ENCODE results near the gene PRG3. TPM values are rescaled to one million over a fixed set of nuclear protein-coding genes. Genes with fewer than 3 reads are reported as not detected.
A peak's percentile ranks its signal among the peaks of the same experiment; 100 is the strongest.

The PRG3 gene
- polyA plus RNA-seq, 6 donors from 2014 or later = not detected

DNA sequence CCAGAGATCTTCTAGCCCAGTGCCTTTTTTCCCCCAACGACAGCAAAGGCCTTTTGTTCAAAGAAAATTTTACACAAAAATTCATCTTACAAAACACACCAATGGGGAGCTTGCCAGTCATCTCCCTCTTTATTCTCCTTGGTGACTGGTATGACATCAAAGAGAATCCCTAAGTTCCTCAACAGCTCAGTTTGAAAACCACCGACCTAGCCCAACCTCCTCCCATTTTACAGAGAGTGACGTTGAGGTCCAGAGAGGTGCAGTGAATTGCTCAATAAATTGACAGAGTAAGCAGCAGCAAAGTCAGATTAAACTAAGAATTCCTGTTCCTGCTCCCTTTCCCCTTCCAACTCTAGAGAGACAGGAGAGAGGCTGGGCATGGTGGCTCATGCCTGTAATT is 38.2 kb upstream of the PRG3 start:
- Mint-ChIP-seq H3K4me1 (peaks cover 5 to 6% (median 5%) of the 10 kb centered on the region in 3 donors), H3K27ac (peak overlapping the region in 1 of 6 donors; percentile 37), H3K27me3 (no peaks in the 10 kb centered on the region), H3K4me3 (no peak overlapping the region), H3K9me3 (peaks cover 0 to 2% (median 0%) of the 10 kb centered on the region in 7 donors), H3K36me3 (peaks cover 9 to 33% of the 10 kb centered on the region in 2 donors)
- ATAC-seq (ENCODE audit: low read depth in 2 of 2) = no peak
- no peak for DNase-seq

DNA sequence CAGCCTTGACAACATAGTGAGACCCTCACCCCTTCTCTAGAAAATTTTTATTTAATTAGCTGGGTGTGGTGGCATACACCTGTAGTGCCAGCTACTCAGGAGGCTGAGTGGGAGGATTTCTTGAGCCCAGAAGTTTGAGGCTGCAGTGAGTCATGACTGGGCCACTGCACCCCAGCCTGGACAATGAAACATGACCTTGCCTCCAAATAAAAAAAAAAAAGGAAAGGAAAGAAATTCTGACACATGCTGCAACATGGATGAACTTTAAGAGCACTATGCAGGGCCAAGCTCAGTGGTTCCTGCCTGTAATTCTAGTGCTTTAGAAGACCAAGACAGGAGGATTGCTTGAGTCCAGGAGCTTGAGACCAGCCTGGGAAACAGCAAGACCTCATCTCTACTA is 37.2 kb upstream of the PRG3 start:
- Mint-ChIP-seq H3K4me3 (no peak overlapping the region), H3K27me3 (no peaks in the 10 kb centered on the region), H3K36me3 (peaks cover 18 to 43% of the 10 kb centered on the region in 2 donors), H3K27ac (no peak overlapping the region), H3K9me3 (peaks cover 0 to 2% (median 0%) of the 10 kb centered on the region in 7 donors), H3K4me1 (no peaks in the 10 kb centered on the region)
- ATAC-seq (ENCODE audit: low read depth in 2 of 2) = no peak
- DNase-seq = no peak

DNA sequence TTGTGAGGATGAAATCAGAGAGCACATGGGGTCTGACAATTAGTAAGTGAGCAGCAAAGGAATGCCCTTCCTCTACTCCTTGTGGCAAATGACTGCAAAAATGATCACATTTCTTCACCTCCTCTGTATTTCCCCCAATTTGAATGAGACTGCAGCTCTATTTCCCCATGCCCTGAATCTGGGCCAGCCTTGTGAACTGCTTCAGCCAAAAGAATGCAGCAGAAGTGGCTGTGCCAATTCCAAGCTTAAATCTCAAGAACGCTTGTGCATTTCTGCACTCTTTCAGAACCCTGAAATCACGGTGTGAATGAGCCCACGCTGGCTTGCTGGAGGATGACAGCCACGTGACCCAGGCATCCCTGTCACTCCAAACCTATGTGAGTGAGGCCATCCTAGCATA is 36.1 kb upstream of the PRG3 start:
- DNase-seq (no peak), ATAC-seq (ENCODE audit: low read depth in 2 of 2) (no peak)
- H3K27ac Mint-ChIP-seq = no peak overlapping the region
- no peaks in the 10 kb centered on the region for H3K27me3 Mint-ChIP-seq
- H3K9me3 Mint-ChIP-seq = peaks cover 0 to 2% (median 0%) of the 10 kb centered on the region in 7 donors
- H3K4me3 Mint-ChIP-seq = no peak overlapping the region
- H3K4me1 Mint-ChIP-seq = no peaks in the 10 kb centered on the region
- H3K36me3 Mint-ChIP-seq = peaks cover 16 to 49% of the 10 kb centered on the region in 2 donors

DNA sequence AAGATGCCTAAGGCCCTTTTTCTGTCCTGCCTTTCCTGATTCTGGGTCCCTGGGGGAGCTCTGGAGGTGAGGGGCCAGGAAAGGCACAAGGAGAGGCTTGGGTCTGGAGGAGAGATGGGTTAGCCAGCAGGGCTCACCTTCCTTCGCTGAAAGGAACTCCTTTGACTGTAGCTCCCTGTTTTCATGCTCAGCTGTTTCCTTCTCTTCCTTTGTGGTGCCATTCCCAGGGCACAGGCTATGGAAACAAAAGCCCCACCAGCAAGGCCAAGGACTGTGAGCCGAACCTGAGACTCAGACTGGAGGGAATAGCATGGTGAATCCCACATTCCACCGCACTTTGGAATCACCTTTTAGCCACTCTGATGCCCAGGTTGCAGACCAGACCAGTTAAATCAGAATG is 35.5 kb upstream of the PRG3 start:
- Mint-ChIP-seq H3K4me1 (no peaks in the 10 kb centered on the region), H3K27me3 (no peaks in the 10 kb centered on the region), H3K36me3 (peaks cover 16 to 49% of the 10 kb centered on the region in 2 donors), H3K27ac (peak overlapping the region in 1 of 6 donors; percentile 9), H3K4me3 (no peak overlapping the region), H3K9me3 (peaks cover 0 to 2% (median 0%) of the 10 kb centered on the region in 7 donors)
- ATAC-seq (ENCODE audit: low read depth in 2 of 2) (no peak), DNase-seq (no peak)

DNA sequence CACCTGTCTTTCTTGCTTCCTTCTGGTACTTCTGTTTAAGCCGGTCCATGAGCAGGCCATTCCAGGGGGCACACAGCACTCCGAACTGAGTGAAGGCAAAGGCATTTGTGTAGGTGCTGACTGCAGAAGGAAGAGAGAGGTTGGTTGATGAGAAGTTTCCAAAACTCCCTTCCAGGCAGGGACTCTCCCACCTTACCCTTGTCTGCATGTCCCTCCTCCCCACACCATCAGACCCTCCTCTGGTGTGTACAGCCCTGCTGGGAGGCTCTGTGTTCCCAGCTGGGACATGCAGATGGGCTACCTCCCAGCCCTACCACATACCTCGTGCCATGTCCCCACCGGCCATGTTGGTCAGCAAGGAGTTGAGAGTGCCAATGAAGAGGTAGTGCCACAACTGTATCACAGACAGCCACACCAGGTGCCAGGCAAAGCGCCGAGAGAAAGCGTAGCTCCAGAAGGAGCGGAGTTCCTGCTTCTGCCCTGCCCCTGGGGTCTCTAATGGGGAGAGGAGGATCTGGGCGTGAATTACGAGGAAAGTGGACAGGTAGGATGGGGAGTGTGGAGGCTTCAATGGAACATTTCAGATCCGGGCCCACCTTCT is 33.8 kb upstream of the PRG3 start:
- peak overlapping the region in 1 of 6 donors; percentile 44 for H3K27ac Mint-ChIP-seq
- no peak overlapping the region for H3K4me3 Mint-ChIP-seq
- H3K36me3 Mint-ChIP-seq = peaks cover 27 to 61% of the 10 kb centered on the region in 2 donors
- H3K4me1 Mint-ChIP-seq = no peaks in the 10 kb centered on the region
- H3K9me3 Mint-ChIP-seq = peaks cover 0 to 3% (median 1%) of the 10 kb centered on the region in 7 donors
- ATAC-seq (ENCODE audit: low read depth in 2 of 2) (no peak), DNase-seq (no peak)
- H3K27me3 Mint-ChIP-seq = no peaks in the 10 kb centered on the region

DNA sequence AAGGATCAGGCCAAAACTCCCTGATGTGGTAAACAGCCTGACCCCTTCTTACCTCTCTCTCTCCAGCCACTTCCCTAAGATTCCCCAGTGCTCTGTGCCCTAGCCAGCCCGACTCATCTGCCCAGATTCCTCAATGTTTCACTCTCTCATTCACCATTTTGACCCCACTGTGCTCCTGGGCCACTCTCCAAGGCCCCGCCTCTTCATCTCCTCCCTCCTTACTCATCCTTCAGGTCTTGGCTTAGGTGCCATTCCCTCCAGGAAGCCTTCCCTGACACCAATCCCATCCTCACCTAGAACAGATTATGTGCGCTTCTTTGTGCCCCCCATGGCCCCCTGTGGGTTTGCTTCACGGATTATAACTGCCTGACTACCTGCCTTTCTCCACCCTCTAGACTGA is 32.7 kb upstream of the PRG3 start:
- Mint-ChIP-seq H3K27me3 (no peaks in the 10 kb centered on the region), H3K27ac (peak overlapping the region in 1 of 6 donors; percentile 85), H3K9me3 (peaks cover 0 to 3% (median 1%) of the 10 kb centered on the region in 7 donors), H3K4me3 (peak overlapping the region in 1 of 8 donors; percentile 9), H3K36me3 (peaks cover 27 to 62% of the 10 kb centered on the region in 2 donors), H3K4me1 (no peaks in the 10 kb centered on the region)
- DNase-seq (no peak), ATAC-seq (ENCODE audit: low read depth in 2 of 2) (no peak)

DNA sequence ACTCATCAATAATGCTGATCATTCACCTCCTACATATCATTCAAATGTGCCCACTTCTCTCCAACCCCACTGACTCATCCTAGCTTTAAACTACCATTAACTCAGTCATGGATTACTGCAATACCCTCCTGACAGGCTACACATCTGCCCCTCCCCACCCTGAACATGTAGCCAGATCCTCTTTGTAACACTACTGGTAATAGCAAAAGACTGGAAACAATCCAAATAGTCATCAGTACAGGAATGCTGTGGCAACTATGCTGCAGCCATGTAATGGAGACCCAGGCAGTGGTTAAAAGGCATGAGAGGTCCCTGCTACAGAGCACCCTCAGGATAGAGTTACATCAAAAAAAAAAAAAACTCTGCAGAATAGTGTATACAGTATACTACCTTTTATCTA is 29.3 kb upstream of the PRG3 start:
- Mint-ChIP-seq H3K4me1 (peaks cover 0 to 5% (median 3%) of the 10 kb centered on the region in 3 donors), H3K27ac (peak overlapping the region in 1 of 6 donors; percentile 49), H3K4me3 (no peak overlapping the region), H3K9me3 (peaks cover 0 to 3% (median 0%) of the 10 kb centered on the region in 7 donors), H3K27me3 (no peaks in the 10 kb centered on the region), H3K36me3 (peaks cover 34 to 49% of the 10 kb centered on the region in 2 donors)
- no peak for ATAC-seq (ENCODE audit: low read depth in 2 of 2)
- no peak for DNase-seq

DNA sequence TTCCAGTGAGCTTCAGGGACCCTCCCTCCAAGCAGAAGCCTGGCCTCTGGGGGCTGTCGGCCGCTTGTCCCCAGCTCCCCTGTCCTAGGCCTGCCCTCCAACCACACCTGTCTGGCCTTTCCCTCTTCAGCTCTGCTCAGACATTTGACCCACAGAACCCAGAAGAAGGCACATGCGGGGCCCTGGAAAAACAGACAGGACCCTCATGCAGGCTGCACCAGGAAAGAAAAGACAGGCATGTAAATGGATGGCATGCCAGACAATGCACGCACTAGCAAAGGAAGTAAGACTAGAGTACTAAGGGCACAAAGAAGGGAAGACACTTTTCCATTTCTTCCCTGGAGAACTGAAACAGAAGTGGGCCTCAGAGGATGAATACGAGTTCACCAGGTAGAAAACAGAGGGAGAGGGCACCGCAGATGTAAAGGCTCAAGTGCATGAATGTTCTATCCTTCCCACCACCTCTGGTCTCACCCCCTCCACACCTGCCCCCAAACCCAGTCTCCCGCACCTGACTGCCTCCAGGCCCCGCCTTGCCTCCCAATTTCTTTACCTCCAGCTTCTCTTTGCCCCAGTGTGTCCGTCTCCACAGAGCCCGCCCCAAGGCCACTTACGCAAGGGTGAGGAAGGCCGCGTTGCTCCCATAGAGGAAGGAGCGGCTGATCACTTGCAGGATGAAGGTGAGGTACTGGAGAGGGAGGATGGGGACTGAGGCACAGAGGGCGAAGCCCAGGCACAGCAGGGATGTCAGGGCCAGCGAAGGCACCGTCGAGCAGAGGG is 28.6 kb upstream of the PRG3 start:
- peak overlapping the region in 1 of 8 donors; percentile 33 for H3K4me3 Mint-ChIP-seq
- peaks cover 0 to 3% (median 0%) of the 10 kb centered on the region in 7 donors for H3K9me3 Mint-ChIP-seq
- H3K27me3 Mint-ChIP-seq = no peaks in the 10 kb centered on the region
- DNase-seq (no peak), ATAC-seq (ENCODE audit: low read depth in 2 of 2) (no peak)
- peaks cover 0 to 5% (median 3%) of the 10 kb centered on the region in 3 donors for H3K4me1 Mint-ChIP-seq
- H3K27ac Mint-ChIP-seq = peak overlapping the region in 1 of 6 donors; percentile 61
- peaks cover 34 to 41% of the 10 kb centered on the region in 2 donors for H3K36me3 Mint-ChIP-seq

DNA sequence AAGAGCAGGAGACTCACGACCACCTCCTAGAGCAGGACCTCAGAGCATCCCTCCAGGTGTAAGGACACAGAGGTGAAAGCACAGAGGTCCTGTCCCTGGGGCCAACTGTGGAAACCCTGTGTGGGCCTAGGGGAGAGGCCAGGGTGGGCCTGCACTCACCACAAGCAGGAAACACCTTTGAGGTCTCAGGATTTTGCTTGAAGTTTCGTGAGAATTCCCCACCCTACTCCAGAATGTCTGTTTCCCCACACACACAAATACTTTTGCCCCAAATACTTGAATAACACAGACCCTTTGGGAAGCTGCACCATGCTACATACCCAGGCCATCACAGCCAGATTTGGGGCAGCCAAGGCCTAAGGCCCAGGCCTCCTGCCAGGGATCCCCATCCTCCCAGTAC is 27.8 kb upstream of the PRG3 start:
- DNase-seq = no peak
- H3K4me1 Mint-ChIP-seq = peaks cover 2 to 5% (median 4%) of the 10 kb centered on the region in 3 donors
- H3K27me3 Mint-ChIP-seq = no peaks in the 10 kb centered on the region
- no peak overlapping the region for H3K4me3 Mint-ChIP-seq
- H3K9me3 Mint-ChIP-seq = peaks cover 0 to 3% (median 0%) of the 10 kb centered on the region in 7 donors
- ATAC-seq (ENCODE audit: low read depth in 2 of 2) = no peak
- H3K27ac Mint-ChIP-seq = no peak overlapping the region
- peaks cover 31 to 35% of the 10 kb centered on the region in 2 donors for H3K36me3 Mint-ChIP-seq

DNA sequence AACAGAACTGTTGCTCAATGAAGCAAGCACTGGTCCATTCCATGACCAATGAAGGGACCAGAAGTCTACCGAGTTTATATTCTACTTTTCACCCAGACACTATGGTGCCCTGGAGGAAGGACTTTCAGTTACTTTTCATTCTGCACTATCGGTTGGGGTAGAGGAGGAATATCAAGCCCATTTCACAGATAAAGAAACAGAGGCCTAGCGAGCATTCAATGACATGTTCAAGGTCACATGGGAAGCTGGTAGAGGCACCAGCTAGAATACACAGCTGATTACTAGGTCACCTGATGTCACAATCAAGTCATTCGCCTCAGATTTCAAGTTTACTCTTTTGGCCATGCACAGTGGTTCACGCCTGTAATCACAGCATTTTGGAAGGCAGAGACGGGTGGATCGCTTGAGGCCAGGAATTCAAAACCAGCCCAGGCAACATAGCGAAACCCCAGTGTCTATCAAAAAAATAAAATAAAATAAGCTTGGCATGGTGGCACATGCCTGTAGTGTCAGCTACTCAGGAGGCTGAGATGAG is 27.1 kb upstream of the PRG3 start:
- no peak overlapping the region for H3K4me3 Mint-ChIP-seq
- peaks cover 23 to 27% of the 10 kb centered on the region in 2 donors for H3K36me3 Mint-ChIP-seq
- H3K27me3 Mint-ChIP-seq = no peaks in the 10 kb centered on the region
- peaks cover 0 to 5% (median 3%) of the 10 kb centered on the region in 7 donors for H3K9me3 Mint-ChIP-seq
- H3K4me1 Mint-ChIP-seq = peaks cover 6 to 10% (median 9%) of the 10 kb centered on the region in 3 donors
- peak overlapping the region in 1 of 6 donors; percentile 91 for H3K27ac Mint-ChIP-seq
- no peak for ATAC-seq (ENCODE audit: low read depth in 2 of 2)
- no peak for DNase-seq

DNA sequence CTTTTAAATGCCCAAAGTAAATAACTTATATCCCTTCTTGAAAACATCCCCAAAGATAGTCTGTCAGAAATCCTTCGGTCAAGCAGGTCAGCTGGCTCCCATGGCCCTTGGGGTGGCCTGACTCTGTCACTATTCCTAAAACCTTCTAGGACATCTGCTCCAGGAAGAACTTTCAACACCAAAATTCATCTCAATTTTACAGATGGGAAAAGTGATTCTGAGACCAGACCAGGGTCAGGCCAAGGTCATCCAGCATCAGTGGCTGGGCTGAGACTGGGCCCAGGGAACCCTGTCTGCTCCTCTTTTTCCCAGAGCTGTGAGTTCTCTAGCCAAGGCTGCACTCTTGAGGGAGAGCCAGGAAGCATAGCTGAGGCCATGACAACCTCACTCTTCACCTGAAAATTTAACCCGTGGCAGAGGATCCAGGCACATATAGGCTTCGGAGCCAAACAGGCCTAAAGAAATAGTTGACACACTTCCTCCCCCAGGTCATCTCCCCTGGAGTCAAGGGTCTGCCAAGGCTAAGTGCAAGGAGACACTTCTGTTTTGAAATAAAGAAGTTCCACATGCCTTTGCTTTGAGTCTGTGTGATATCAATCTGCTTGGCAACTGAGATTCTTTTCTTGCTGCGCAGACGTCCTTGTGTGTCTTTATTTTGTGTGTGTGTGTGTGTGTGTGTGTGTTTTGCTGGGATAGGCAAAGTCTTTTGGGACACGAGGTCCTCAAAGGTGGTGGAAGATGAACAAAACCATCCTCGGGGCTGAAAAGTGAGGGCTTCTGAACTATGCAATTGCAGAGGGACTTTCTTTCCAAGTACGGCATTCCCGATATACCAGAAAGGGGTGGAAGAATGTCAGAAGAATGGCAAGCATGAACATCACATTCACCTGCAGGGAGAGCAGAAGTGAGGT is 26.3 kb upstream of the PRG3 start:
- Mint-ChIP-seq H3K27me3 (no peaks in the 10 kb centered on the region), H3K9me3 (peaks cover 0 to 5% (median 3%) of the 10 kb centered on the region in 7 donors), H3K36me3 (peaks cover 21 to 23% of the 10 kb centered on the region in 2 donors), H3K4me3 (no peak overlapping the region), H3K4me1 (peaks cover 6 to 14% (median 13%) of the 10 kb centered on the region in 3 donors), H3K27ac (peak overlapping the region in 1 of 6 donors; percentile 39)
- ATAC-seq (ENCODE audit: low read depth in 2 of 2) = no peak
- DNase-seq = no peak

DNA sequence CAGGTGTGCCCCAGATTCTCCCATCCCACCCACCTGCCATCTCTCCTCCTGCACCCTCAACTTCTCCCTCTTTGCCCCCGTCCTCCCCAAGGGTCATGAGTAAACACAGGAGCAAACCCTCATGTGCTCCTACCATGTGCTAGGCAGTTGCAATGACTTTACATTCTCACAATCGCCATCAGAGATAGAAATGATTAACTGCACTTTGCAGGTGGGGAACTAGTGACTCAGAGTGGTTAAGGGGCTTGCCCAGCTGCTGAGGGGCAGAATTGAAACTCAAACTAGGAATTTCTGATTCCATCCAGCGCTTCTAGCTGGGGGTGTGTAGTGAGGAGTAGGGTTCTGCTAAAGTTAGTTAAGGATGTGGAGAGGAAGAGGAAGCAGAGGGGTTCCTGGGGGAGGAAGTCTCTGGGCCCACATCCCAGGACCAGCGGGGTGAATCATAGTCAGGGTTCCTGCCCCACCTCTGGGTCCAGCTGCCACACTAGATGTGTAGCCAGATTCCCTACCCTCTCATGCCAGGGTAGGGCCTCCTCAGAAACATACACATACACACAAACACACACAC is 25.5 kb upstream of the PRG3 start:
- Mint-ChIP-seq H3K27ac (peak overlapping the region in 1 of 6 donors; percentile 26), H3K9me3 (peaks cover 0 to 5% (median 3%) of the 10 kb centered on the region in 7 donors), H3K4me3 (no peak overlapping the region), H3K27me3 (no peaks in the 10 kb centered on the region), H3K36me3 (peaks cover 21 to 23% of the 10 kb centered on the region in 2 donors), H3K4me1 (peaks cover 6 to 14% (median 13%) of the 10 kb centered on the region in 3 donors)
- DNase-seq (no peak), ATAC-seq (ENCODE audit: low read depth in 2 of 2) (no peak)

All from naive B cell (primary cell).